Measurements from ENCODE around the gene DHRSX.
"Not testable (repeated sequence)": the region's sequence is repeated elsewhere in the genome, so short reads cannot be mapped to it uniquely, and the experiment has no call there.

The DHRSX gene

DNA sequence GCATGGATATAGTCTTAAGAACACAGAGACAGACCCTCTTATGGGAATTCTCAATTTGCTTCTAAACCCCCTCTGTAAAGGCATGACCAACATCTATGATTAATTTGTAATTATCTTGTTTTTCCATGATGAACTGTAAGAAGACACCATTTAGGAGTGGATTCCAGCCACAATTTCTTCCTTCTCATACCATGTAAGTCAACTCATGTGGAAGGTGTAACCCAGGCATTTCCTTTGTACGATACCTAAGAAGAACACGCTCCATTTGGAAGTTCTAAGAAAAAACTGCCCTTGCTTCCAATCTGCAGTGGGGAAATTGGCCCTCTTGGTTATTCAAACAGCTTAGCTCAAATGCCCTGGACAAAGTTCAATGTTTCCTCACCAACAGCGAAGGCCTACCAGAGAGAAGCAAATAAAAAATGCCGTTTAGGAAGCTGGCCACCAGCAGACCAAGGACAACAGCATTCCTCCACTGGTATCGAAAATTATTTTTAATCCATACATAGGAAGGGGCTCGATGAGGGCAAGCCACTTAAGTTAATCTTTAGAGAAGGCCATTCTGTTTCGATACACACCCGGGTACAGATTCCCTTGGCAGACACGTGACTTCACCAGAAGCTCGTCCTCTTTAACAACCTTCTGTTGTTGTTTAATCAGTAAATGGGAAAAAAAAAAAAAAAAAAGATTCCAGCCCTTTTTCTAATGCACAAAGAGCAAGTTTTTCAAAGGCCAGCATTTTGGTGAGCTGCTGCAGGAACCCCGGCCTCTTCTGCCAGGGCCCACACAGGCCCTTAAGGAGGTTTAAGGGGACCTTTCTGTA, 2.6 kb downstream of the DHRSX start:
- no peak for DNase-seq

DNA sequence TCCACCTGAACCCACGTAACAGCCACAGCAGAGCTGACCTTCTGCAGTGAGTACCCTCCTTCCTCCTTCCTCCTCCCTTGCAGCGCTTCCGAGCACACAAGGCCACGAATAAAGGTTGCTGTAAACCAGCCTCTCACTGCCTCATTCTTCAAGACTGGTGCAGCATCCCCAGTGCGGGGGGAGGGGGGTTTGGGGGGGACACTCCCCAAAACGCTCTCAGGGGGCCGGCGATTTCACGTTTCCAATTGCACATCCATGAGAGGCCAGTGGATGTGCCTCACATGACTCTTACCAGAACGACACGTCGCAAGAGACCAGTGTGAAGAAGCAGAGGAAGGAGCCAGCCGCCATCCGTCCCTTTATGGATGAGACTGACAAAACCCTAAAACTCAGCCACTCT, 5.2 kb downstream of the DHRSX start:
- DNase-seq, result no peak

GRCh38 chrX:2492531-2493218, 8.1 kb downstream of the DHRSX start:
- no peak for DNase-seq

DNA sequence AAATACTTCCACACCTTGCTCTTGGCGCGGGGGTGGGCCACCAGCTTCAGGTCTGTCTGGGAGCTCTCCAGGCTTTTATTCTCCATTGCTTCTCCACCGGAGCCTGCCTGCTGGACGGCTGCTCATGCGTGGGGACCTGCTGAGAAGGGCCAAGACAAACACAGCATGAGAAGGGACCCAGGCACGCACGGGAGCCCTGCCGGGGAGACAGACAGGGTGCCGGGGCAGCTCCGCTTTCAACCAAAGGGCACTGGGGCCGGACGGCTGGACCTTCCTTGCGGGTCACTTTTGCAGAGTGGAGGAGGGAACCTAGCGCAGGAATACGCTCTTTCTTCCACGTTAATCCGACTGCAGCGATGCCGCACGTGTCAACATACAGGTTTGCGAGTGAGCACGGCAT, 10.1 kb downstream of the DHRSX start:
- no peak for DNase-seq

GRCh38 chrX:2489446-2490445, 11.0 kb downstream of the DHRSX start:
- DNase-seq, result no peak

GRCh38 chrX:2488621-2489285, 12.0 kb downstream of the DHRSX start:
- DNase-seq, result no peak

- DNase-seq, result no peak
Measured at GRCh38 chrX:2487366-2487765, 13.4 kb downstream of the DHRSX start.

DNA sequence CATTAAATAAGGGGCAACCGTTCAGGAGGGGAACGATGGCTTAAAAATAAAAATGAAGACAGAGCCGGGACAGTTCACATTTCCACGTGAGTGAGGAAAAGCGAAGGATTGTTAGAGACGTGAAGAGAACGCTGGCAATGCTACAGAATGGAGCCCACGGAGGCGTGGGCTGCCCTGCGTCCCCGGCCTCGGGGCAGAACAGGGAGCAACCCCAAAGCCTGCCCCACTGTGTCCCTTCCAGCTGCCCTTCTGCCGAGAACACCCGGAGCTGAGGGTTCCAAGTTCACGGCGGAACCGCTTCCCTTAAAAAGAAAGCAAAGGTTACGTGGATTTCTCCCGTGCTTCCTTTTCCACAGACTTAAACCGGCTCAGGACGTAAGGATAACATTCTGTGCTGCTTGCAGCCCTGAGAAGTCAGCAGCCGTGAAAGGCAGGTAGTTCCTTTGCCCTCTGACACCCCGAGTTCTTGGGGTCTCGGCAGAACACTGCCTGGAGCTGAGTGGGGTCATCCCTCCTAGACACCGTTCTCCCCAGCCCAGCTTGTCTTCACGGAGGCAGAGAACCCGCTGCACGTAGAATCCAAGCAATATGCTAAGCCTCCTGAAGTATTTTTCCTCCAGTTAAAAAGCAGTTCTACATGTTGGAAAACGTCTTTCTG, 14.2 kb downstream of the DHRSX start:
- no peak for DNase-seq

GRCh38 chrX:2485789-2486345, 14.9 kb downstream of the DHRSX start:
- no peak for DNase-seq

- no peak for DNase-seq
Measured at GRCh38 chrX:2484721-2485648, 15.8 kb downstream of the DHRSX start.

DNA sequence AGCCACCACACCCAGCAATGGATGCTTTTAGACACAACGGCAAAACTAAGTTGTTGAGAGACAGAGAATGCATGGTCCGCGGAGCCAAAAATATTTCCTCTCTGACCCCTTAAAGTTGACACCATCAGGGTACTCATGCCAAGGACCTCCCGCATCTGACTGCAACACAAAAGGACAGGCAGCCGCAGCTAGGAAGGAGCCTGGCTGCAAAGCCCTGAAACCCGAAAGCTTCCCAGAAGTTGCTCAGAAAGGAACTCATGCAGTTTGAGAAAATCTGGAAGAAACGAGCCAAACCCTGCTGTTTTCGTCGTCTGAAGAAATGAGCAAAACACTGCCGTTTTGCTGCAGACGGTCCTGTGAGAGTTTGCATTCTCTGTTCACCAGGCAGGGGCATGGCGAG, 16.5 kb downstream of the DHRSX start:
- DNase-seq, result no peak

DNA sequence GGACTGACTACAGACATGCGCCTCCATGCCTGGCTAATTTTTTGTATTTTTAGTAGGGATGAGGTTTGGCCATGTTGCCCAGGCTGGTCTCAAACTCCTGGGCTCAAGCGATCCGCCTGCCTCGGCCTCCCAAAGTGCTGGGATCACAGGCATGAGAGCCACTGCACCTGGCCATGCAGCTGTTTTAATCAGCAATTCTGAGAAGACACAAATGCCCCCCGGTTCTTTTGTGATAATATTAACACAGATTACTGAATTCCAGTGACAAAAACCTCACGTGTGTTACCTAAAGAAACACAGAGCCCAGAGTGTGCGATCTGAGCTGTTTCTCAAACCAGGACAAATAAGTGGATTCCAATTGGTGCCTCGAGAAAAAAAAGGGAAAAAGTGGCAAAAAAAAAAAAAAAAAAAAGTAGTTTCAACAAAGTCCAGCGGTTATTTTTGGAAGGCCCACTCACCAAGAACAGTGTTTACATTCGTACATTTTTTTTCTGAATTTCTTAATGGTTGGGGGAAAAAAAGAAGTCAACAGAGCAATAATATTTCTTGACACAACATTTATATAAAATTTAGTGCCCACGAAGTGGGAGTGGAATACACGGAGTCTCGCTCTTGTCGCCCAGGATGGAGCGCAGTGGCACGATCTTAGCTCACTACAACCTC, 17.2 kb downstream of the DHRSX start:
- DNase-seq, result no peak

DNA sequence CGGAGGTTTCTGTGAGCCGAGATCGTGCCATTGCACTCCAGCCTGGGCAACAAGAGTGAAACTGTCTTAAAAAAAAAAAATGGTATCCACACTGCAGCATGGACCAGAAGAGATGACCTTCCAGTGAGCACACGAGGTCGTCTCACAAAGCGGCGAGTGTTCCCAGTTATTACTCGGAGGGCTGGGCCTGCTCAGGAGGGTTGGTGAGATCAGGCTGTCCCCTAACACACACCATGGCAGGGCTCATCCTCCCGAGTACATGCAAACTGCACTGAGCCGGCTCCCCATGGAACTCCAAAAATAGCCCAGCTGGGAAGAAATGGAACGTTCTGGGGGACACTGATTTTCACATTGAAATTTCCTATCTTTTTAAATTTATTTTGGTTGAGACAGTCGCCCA, 19.2 kb downstream of the DHRSX start:
- not testable (repeated sequence) for DNase-seq

DNA sequence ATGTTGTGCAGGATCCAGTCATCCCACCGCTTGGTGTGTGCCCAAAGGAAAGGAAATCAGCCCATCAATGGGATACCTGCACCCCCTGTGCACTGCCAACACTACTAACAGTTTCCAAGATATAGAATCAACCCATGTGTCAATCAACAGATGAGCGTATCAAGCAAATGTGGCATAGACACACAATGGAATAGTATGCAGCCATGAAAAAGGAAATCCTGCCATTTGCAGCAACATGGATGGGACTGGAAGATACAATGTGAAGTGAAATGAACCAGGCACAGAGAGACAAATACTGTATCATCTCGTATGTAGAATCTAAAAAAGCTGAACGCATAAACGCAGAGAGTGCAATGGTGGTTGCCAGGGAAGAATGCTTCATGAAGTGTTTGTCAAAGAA, 20.8 kb downstream of the DHRSX start:
- not testable (repeated sequence) for DNase-seq

DNA sequence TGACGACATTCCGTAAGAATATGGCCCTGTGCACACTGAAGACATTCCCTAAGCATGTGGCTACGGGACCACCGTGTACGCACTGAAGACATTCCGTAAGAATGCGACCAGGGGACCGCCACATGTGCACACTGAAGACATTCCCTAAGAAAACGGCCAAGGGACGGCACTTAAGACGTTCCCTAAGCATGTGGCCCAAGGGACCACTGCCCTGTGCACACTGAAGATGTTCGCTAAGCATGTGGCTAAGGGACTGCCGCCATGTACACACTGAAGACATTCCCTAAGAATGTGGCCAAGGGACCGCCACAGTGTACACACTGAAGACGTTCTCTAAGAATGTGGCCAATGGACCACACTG, 21.4 kb downstream of the DHRSX start:
- DNase-seq, result no peak

DNA sequence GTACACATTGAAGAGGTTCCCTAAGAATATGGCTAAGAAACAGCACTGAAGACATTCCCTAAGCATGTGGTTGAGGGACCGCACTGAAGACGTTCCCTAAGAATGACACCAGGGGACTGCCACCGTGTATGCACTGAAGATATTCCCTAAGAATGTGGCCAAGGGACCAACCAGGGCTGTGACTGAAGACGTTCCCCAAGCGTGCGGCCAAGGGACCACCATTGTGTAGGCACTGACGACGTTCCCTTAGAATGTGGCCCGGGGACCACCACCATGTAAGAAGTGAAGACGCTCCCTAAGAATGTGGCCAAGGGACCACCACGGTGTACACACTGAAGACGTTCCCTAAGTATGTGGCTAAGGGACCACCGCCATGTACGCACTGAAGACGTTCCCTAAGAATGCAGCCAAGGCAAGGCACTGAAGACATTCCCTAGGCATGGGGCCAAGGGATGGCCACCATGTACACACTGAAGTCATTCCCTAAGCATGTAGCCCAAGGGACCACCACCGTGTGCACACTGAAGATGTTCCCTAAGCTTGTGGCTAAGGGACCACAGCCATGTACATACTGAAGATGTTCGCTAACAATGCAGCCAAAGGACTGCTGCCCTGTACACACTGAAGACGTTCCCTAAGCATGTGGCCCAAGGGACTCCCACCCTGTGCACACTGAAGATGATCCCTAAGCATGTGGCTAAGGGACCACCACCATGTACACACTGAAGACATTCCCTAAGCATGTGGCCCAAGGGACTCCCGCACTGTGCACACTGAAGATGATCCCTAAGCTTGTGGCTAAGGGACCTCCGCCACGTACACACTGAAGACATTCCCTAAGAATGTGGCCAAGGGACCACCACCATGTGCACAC, 22.0 kb downstream of the DHRSX start:
- DNase-seq, result no peak

- DNase-seq, result not testable (repeated sequence)
Measured at GRCh38 chrX:2477313-2477712, 23.5 kb downstream of the DHRSX start.

DNA sequence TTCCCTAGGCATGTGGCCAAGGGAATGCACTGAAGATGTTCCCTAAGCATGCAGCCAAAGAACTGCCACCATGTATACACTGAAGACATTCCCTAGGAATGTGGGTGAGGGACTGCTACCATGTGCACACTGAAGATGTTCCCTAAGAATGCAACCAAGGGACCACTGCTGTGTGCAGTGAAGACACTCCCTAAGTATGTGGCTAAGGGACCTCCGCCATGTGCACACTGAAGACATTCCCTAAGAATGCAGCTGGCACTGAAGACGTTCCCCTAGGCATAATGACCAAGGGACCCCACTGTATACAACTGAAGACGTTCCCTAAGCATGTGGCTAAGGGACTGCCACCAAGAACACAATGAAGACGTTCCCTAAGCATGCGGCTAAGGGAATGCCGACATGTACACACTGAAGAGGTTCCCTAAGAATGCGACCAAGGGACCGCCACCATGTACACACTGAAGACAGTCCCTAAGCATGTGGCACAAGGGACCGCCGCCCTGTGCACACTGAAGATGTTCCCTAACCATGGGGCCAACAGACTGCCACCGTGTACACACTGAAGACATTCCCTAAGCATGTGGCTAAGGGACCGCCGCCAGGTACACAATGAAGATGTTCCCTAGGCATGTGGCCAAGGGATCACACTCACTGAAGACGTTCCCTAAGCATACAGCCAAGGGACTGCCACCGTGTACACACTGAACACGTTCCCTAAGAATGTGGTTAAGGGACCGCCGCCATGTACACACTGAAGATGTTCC, 25.6 kb downstream of the DHRSX start:
- DNase-seq, result no peak
